ENCODE data around the gene ATP5IF1. TPM values are rescaled to one million over a fixed set of nuclear protein-coding genes. Genes with fewer than 3 reads are reported as not detected.

The ATP5IF1 gene
- total and polyA plus RNA-seq, 9 of the 15 experiments (the other 6 are each of a cell fraction or from before 2014, with no cell fraction given), result 292 to 1,422 (median 388) TPM

- TF ChIP-seq, protein P1, sequence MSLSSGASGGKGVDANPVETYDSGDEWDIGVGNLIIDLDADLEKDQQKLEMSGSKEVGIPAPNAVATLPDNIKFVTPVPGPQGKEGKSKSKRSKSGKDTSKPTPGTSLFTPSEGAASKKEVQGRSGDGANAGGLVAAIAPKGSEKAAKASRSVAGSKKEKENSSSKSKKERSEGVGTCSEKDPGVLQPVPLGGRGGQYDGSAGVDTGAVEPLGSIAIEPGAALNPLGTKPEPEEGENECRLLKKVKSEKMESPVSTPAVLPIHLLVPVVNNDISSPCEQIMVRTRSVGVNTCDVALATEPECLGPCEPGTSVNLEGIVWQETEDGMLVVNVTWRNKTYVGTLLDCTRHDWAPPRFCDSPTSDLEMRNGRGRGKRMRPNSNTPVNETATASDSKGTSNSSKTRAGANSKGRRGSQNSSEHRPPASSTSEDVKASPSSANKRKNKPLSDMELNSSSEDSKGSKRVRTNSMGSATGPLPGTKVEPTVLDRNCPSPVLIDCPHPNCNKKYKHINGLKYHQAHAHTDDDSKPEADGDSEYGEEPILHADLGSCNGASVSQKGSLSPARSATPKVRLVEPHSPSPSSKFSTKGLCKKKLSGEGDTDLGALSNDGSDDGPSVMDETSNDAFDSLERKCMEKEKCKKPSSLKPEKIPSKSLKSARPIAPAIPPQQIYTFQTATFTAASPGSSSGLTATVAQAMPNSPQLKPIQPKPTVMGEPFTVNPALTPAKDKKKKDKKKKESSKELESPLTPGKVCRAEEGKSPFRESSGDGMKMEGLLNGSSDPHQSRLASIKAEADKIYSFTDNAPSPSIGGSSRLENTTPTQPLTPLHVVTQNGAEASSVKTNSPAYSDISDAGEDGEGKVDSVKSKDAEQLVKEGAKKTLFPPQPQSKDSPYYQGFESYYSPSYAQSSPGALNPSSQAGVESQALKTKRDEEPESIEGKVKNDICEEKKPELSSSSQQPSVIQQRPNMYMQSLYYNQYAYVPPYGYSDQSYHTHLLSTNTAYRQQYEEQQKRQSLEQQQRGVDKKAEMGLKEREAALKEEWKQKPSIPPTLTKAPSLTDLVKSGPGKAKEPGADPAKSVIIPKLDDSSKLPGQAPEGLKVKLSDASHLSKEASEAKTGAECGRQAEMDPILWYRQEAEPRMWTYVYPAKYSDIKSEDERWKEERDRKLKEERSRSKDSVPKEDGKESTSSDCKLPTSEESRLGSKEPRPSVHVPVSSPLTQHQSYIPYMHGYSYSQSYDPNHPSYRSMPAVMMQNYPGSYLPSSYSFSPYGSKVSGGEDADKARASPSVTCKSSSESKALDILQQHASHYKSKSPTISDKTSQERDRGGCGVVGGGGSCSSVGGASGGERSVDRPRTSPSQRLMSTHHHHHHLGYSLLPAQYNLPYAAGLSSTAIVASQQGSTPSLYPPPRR (CRISPR knock-in tag; IDR thresholded peaks at IDR 0.05; ENCODE audit: borderline replicate concordance), result peak; percentile 92; the same call in 1 of the 2 replicates
- TF ChIP-seq, protein P2, sequence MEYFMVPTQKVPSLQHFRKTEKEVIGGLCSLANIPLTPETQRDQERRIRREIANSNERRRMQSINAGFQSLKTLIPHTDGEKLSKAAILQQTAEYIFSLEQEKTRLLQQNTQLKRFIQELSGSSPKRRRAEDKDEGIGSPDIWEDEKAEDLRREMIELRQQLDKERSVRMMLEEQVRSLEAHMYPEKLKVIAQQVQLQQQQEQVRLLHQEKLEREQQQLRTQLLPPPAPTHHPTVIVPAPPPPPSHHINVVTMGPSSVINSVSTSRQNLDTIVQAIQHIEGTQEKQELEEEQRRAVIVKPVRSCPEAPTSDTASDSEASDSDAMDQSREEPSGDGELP (CRISPR knock-in tag; IDR thresholded peaks at IDR 0.05; ENCODE audit: borderline replicate concordance), result peak; percentile 88; the same call in 1 of the 2 replicates
- TF ChIP-seq ZNF584 (CRISPR knock-in tag; IDR thresholded peaks at IDR 0.05; ENCODE audit: low read depth), result 0 out of 2 replicates have a peak, but pooled peaks have one; percentile 10
- TF ChIP-seq, protein P3, sequence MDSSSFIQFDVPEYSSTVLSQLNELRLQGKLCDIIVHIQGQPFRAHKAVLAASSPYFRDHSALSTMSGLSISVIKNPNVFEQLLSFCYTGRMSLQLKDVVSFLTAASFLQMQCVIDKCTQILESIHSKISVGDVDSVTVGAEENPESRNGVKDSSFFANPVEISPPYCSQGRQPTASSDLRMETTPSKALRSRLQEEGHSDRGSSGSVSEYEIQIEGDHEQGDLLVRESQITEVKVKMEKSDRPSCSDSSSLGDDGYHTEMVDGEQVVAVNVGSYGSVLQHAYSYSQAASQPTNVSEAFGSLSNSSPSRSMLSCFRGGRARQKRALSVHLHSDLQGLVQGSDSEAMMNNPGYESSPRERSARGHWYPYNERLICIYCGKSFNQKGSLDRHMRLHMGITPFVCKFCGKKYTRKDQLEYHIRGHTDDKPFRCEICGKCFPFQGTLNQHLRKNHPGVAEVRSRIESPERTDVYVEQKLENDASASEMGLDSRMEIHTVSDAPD (CRISPR knock-in tag; IDR thresholded peaks at IDR 0.05), result no peak
- TF ChIP-seq E2F5 (CRISPR knock-in tag; IDR thresholded peaks at IDR 0.05), result 0 out of 2 replicates have a peak, but pooled peaks have one; percentile 54
- TF ChIP-seq, protein P4, sequence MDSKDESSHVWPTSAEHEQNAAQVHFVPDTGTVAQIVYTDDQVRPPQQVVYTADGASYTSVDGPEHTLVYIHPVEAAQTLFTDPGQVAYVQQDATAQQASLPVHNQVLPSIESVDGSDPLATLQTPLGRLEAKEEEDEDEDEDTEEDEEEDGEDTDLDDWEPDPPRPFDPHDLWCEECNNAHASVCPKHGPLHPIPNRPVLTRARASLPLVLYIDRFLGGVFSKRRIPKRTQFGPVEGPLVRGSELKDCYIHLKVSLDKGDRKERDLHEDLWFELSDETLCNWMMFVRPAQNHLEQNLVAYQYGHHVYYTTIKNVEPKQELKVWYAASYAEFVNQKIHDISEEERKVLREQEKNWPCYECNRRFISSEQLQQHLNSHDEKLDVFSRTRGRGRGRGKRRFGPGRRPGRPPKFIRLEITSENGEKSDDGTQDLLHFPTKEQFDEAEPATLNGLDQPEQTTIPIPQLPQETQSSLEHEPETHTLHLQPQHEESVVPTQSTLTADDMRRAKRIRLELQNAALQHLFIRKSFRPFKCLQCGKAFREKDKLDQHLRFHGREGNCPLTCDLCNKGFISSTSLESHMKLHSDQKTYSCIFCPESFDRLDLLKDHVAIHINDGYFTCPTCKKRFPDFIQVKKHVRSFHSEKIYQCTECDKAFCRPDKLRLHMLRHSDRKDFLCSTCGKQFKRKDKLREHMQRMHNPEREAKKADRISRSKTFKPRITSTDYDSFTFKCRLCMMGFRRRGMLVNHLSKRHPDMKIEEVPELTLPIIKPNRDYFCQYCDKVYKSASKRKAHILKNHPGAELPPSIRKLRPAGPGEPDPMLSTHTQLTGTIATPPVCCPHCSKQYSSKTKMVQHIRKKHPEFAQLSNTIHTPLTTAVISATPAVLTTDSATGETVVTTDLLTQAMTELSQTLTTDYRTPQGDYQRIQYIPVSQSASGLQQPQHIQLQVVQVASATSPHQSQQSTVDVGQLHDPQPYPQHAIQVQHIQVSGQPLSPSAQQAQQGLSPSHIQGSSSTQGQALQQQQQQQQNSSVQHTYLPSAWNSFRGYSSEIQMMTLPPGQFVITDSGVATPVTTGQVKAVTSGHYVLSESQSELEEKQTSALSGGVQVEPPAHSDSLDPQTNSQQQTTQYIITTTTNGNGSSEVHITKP (IDR thresholded peaks at IDR 0.05; ENCODE audit: partially characterized antibody), result no peak
- TF ChIP-seq ZNF79 (CRISPR knock-in tag; IDR thresholded peaks at IDR 0.05; ENCODE audit: low read depth), result no peak
- no peak for TF ChIP-seq BCL6 (CRISPR knock-in tag; IDR thresholded peaks at IDR 0.05)
- TF ChIP-seq PRMT5 (CRISPR knock-in tag; IDR thresholded peaks at IDR 0.05), result no peak
- no peak for TF ChIP-seq LEF1 (IDR thresholded peaks at IDR 0.05)
- TF ChIP-seq ZNF354B (CRISPR knock-in tag; IDR thresholded peaks at IDR 0.05), result no peak
- peak; percentile 50 for TF ChIP-seq NFIC (IDR thresholded peaks at IDR 0.05)
- no peak for TF ChIP-seq ZKSCAN3 (CRISPR knock-in tag; IDR thresholded peaks at IDR 0.05)
- peak; percentile 25 for TF ChIP-seq TCF3 (CRISPR knock-in tag; IDR thresholded peaks at IDR 0.05)
- TF ChIP-seq TOE1 (IDR thresholded peaks at IDR 0.05; ENCODE audit: borderline replicate concordance), result no peak; the same call in 1 of the 2 replicates
- 0 out of 2 replicates have a peak, but pooled peaks have one; percentile 56 for TF ChIP-seq TOE1 (CRISPR knock-in tag; IDR thresholded peaks at IDR 0.05; ENCODE audit: borderline replicate concordance, low read depth)
Measured at GRCh38 chr1:28259252-28259933, 23.5 kb downstream of the ATP5IF1 start, which contains the start of gene SESN2 (continued).

Data from K562 (cell line).